Measurements from ENCODE around the gene ZFP92. TPM values are rescaled to one million over a fixed set of nuclear protein-coding genes. Genes with fewer than 3 reads are reported as not detected.
"Not testable (repeated sequence)": the region's sequence is repeated elsewhere in the genome, so short reads cannot be mapped to it uniquely, and the experiment has no call there.

Gene ZFP92
- total RNA-seq, 1 donor from 2014 or later, result 1.5 TPM

DNA sequence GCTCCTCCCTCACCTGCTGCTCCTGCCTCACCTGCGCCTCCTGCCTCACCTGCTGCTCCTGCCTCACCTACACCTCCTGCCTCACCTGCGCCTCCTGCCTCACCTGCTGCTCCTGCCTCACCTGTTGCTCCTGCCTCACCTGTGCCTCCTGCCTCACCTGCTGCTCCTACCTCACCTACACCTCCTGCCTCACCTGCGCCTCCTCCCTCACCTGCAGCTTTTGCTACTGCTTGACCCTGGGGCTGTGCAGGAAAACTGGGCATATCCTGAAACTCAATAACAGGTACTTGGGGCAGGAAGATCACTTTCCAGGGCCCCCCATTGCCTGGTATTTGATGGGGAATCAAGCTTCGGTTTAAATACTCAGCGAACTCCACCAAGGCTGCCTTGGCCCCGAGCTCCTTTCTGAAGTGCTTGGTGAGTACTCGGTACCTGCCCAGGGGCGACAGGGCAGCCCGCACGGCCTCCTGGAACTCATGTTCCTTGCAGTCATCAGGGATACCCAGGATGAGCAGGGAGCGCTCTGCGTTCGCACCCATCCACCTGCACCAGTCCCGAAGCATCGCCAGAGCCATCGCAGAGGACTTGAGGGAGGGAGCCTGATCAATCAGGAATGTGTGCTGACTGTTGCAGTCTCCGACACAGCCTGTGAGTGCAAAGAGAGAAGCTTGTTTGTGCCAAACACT is 12.9 kb upstream of the ZFP92 start:
- H3K27me3 Mint-ChIP-seq (ENCODE audit: low read depth), result peaks cover 13% of the 10 kb centered on the region
- H3K36me3 Mint-ChIP-seq (ENCODE audit: low read depth), result no peaks in the 10 kb centered on the region
- no peak overlapping the region for H3K27ac Mint-ChIP-seq (ENCODE audit: unreplicated experiment)
- peaks cover 11% of the 10 kb centered on the region for H3K9me3 Mint-ChIP-seq (ENCODE audit: low read depth)
- DNase-seq (ENCODE audit: low spot score), result peak; percentile 72
- no peak overlapping the region for H3K4me3 Mint-ChIP-seq (ENCODE audit: unreplicated experiment)
- H3K4me1 Mint-ChIP-seq (ENCODE audit: low read depth), result no peaks in the 10 kb centered on the region
- TF ChIP-seq, protein P1, sequence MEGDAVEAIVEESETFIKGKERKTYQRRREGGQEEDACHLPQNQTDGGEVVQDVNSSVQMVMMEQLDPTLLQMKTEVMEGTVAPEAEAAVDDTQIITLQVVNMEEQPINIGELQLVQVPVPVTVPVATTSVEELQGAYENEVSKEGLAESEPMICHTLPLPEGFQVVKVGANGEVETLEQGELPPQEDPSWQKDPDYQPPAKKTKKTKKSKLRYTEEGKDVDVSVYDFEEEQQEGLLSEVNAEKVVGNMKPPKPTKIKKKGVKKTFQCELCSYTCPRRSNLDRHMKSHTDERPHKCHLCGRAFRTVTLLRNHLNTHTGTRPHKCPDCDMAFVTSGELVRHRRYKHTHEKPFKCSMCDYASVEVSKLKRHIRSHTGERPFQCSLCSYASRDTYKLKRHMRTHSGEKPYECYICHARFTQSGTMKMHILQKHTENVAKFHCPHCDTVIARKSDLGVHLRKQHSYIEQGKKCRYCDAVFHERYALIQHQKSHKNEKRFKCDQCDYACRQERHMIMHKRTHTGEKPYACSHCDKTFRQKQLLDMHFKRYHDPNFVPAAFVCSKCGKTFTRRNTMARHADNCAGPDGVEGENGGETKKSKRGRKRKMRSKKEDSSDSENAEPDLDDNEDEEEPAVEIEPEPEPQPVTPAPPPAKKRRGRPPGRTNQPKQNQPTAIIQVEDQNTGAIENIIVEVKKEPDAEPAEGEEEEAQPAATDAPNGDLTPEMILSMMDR (IDR thresholded peaks at IDR 0.05), result no peak

DNA sequence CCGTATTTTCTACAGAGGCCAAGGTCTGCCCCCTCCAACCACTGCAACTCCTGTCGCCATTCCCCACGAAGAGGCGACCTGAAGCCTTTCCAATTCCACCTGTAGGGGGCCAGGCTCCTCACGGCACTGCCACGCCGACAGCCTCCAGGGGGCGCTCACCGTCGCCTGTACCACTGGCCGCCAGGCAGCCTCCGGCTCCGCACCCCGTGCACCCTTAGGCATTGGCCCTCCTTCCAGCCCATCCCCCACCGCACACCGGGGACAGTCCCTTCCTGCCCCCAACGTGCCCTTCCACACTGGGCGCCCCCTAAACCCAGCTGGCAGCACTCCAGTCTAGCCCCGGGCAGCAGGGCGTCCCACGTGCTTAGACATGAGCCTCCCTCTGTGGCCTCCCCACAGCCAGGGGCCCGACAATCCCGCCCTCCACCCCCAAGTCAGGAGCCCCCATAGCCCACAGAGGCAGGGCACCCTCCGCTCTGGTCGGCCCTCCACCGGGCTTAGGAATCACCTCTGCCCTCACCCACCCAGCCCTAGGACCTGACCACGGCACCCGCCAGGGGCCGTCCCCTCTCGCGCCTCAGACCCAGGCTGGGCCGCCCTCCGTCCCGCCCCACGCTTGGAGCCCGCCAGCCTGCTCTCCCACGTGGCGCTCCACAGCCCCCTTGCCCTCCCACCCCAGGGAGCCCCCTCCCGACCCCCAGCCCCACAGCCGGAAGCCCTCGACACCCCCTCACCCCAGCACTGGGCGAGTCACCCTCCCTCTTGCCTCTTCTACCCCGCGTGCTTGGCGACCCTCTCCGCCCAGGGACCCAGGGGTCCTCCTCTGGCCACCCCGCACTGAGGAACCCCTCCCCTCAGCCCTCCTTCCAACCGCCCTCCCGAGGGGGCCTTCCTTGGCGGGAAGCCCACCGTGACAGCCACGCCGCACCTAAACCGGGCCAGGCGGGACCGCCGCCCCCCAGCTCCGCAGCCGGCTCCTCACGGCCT is 10.8 kb upstream of the ZFP92 start:
- TF ChIP-seq, protein P1 (IDR thresholded peaks at IDR 0.05), result peak; percentile 80
- peak; percentile 82 for DNase-seq (ENCODE audit: low spot score)
- peaks cover 11% of the 10 kb centered on the region for H3K9me3 Mint-ChIP-seq (ENCODE audit: low read depth)

GRCh38 chrX:153401133-153401764 is 10.0 kb upstream of the ZFP92 start, which contains the start of gene PNMA6E:
PNMA6E (minus strand) TSS chrX:153401350; CDS start chrX:153398849, 2,501 bp downstream.
- TF ChIP-seq, protein P1 (IDR thresholded peaks at IDR 0.05), result no peak
- Mint-ChIP-seq H3K9me3 (ENCODE audit: low read depth) (peaks cover 11% of the 10 kb centered on the region), H3K27me3 (ENCODE audit: low read depth) (peaks cover 16% of the 10 kb centered on the region), H3K27ac (ENCODE audit: unreplicated experiment) (no peak within 1 kb of the TSS), H3K36me3 (ENCODE audit: low read depth) (no peaks in the 10 kb centered on the region), H3K4me3 (ENCODE audit: unreplicated experiment) (no peak within 1 kb of the TSS), H3K4me1 (ENCODE audit: low read depth) (no peaks in the 10 kb centered on the region)
- peak; percentile 59 for DNase-seq (ENCODE audit: low spot score)

More for the DNA sequence above, 10.8 kb upstream of the ZFP92 start:
- Mint-ChIP-seq H3K27me3 (ENCODE audit: low read depth) (peaks cover 18% of the 10 kb centered on the region), H3K4me3 (ENCODE audit: unreplicated experiment) (no peak overlapping the region), H3K36me3 (ENCODE audit: low read depth) (no peaks in the 10 kb centered on the region), H3K27ac (ENCODE audit: unreplicated experiment) (no peak overlapping the region), H3K4me1 (ENCODE audit: low read depth) (no peaks in the 10 kb centered on the region)

DNA sequence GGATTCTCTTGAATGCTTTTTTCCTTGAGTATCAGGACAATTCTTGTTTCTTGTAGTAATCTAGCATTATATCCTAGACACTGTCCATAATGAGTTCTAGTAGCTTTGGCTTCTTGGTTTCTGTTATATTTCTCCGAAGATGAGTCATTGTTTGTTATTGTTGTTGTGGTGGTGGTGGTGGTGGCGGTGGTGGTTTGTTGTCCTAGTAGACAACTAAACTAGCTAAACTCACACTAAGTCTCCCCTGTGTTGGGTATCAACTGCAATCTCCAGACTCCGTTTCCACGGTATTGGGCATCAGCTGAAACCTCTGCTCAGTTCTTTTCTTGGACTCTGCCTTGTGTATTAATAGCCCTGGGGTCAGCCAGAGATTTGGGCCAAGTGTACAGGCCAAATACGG is 6.9 kb upstream of the ZFP92 start:
- H3K36me3 Mint-ChIP-seq (ENCODE audit: low read depth), result not testable (repeated sequence)

DNA sequence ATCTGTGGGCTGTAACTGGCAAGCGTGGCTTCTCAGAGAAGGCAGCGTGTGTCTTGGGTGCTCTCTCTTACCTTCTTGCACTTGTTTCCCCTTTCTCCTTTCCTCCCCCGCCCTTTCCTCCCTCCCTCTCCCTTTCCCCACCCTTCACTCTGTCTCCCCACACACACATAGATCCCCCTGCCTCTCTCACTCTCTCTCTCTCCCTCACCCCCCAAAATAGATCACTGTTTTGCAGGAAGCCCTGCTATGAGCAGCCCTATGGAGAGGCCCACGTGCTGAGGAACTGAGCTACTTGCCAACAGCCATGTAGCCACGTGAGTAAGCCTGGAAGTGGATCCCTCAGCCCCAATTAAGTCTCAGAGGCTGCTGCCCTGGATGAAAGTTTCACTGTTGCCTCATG is 5.8 kb upstream of the ZFP92 start:
- no peaks in the 10 kb centered on the region for H3K36me3 Mint-ChIP-seq (ENCODE audit: low read depth)
- peak; percentile 19 for DNase-seq (ENCODE audit: low spot score)
- peaks cover 11% of the 10 kb centered on the region for H3K9me3 Mint-ChIP-seq (ENCODE audit: low read depth)

More for the DNA sequence above, 6.9 kb upstream of the ZFP92 start:
- not testable (repeated sequence) for H3K4me1 Mint-ChIP-seq (ENCODE audit: low read depth); H3K27ac Mint-ChIP-seq (ENCODE audit: unreplicated experiment); H3K4me3 Mint-ChIP-seq (ENCODE audit: unreplicated experiment)
- peak; percentile 9 for DNase-seq (ENCODE audit: low spot score)
- Mint-ChIP-seq H3K9me3 (ENCODE audit: low read depth) (peaks cover 11% of the 10 kb centered on the region), H3K27me3 (ENCODE audit: low read depth) (peaks cover 19% of the 10 kb centered on the region)

More for the DNA sequence above, 5.8 kb upstream of the ZFP92 start:
- H3K4me3 Mint-ChIP-seq (ENCODE audit: unreplicated experiment), result no peak overlapping the region
- peaks cover 19% of the 10 kb centered on the region for H3K27me3 Mint-ChIP-seq (ENCODE audit: low read depth)
- TF ChIP-seq, protein P1 (IDR thresholded peaks at IDR 0.05), result no peak
- H3K4me1 Mint-ChIP-seq (ENCODE audit: low read depth), result no peaks in the 10 kb centered on the region
- no peak overlapping the region for H3K27ac Mint-ChIP-seq (ENCODE audit: unreplicated experiment)

All from chondrocyte (in vitro differentiated cells).